GM20000 (cell line): Measurements from ENCODE around the gene EVC2.

Source experiments
- DNase-seq: peaks from one replicate; pipeline ENCODE4 v3.0.0; 2012; ENCODE audit warnings: low spot score
- CTCF ChIP-seq: IDR thresholded peaks from 2 replicates; pipeline ENCODE4 v1.5.1; 2012; ENCODE audit warnings: mild to moderate bottlenecking, control low read depth; ENCODE audit errors: extremely low read depth, missing control alignments

EVC2 gene

GRCh38 chr4:5532100-5532499 lies 176.3 kb downstream of the EVC2 start:
- no peak for TF ChIP-seq CTCF
- DNase-seq, result no peak

GRCh38 chr4:5528031-5528436 lies 180.3 kb downstream of the EVC2 start:
- DNase-seq, result no peak
- TF ChIP-seq CTCF, result no peak

- TF ChIP-seq CTCF, result no peak
- no peak for DNase-seq
These were observed 181.1 kb downstream of the EVC2 start for GRCh38 chr4:5527211-5527610.

GRCh38 chr4:5526080-5526846 lies 182.1 kb downstream of the EVC2 start:
- TF ChIP-seq CTCF, result no peak
- DNase-seq, result no peak

- TF ChIP-seq CTCF, result no peak
- no peak for DNase-seq
These were observed 183.7 kb downstream of the EVC2 start for GRCh38 chr4:5524446-5525299.

- no peak for TF ChIP-seq CTCF
- no peak for DNase-seq
These were observed 191.0 kb downstream of the EVC2 start for GRCh38 chr4:5517372-5517771.

GRCh38 chr4:5515646-5516045 lies 192.7 kb downstream of the EVC2 start:
- TF ChIP-seq CTCF, result no peak
- no peak for DNase-seq
